ENCODE data around the gene CADM1.

- TF ChIP-seq, protein P1, sequence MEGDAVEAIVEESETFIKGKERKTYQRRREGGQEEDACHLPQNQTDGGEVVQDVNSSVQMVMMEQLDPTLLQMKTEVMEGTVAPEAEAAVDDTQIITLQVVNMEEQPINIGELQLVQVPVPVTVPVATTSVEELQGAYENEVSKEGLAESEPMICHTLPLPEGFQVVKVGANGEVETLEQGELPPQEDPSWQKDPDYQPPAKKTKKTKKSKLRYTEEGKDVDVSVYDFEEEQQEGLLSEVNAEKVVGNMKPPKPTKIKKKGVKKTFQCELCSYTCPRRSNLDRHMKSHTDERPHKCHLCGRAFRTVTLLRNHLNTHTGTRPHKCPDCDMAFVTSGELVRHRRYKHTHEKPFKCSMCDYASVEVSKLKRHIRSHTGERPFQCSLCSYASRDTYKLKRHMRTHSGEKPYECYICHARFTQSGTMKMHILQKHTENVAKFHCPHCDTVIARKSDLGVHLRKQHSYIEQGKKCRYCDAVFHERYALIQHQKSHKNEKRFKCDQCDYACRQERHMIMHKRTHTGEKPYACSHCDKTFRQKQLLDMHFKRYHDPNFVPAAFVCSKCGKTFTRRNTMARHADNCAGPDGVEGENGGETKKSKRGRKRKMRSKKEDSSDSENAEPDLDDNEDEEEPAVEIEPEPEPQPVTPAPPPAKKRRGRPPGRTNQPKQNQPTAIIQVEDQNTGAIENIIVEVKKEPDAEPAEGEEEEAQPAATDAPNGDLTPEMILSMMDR (IDR thresholded peaks at IDR 0.05; ENCODE audit: poor library complexity): no peak
- TF ChIP-seq EZH2 (IDR thresholded peaks at IDR 0.05; ENCODE audit: borderline replicate concordance) (no peak), EZH2phosphoT487 (IDR thresholded peaks at IDR 0.05; ENCODE audit: low read depth, severe bottlenecking, unreplicated experiment) (no peak)
Observed at GRCh38 chr11:115237578-115237977, 266.6 kb downstream of the CADM1 start.
